Measurements from ENCODE around the gene EPOP.

The EPOP gene

GRCh38 chr17:38716368-38717005, 41.7 kb upstream of the EPOP start:
- TF ChIP-seq CTCF (IDR thresholded peaks at IDR 0.05): no peak
- no peak for TF ChIP-seq ZFX (IDR thresholded peaks at IDR 0.05; ENCODE audit: borderline replicate concordance)
- H3K27ac ChIP-seq: no peak overlapping the region; the same call in 1 of the 2 replicates

GRCh38 chr17:38715216-38715943, 40.6 kb upstream of the EPOP start:
- TF ChIP-seq CTCF (IDR thresholded peaks at IDR 0.05): no peak
- TF ChIP-seq ZFX (IDR thresholded peaks at IDR 0.05; ENCODE audit: borderline replicate concordance): no peak
- peak overlapping the region; percentile 39; the same call in 1 of the 2 replicates for H3K27ac ChIP-seq

GRCh38 chr17:38713456-38714075, 38.8 kb upstream of the EPOP start:
- H3K27ac ChIP-seq: no peak overlapping the region
- TF ChIP-seq ZFX (IDR thresholded peaks at IDR 0.05; ENCODE audit: borderline replicate concordance) (no peak), CTCF (IDR thresholded peaks at IDR 0.05) (no peak)

GRCh38 chr17:38712593-38712992, 37.8 kb upstream of the EPOP start:
- TF ChIP-seq CTCF (IDR thresholded peaks at IDR 0.05) (no peak), ZFX (IDR thresholded peaks at IDR 0.05; ENCODE audit: borderline replicate concordance) (no peak)
- no peak overlapping the region for H3K27ac ChIP-seq

GRCh38 chr17:38711792-38712571, 37.2 kb upstream of the EPOP start:
- TF ChIP-seq CTCF (IDR thresholded peaks at IDR 0.05) (no peak), ZFX (IDR thresholded peaks at IDR 0.05; ENCODE audit: borderline replicate concordance) (no peak)

GRCh38 chr17:38710985-38711384, 36.2 kb upstream of the EPOP start:
- no peak overlapping the region for H3K27ac ChIP-seq
- TF ChIP-seq CTCF (IDR thresholded peaks at IDR 0.05) (no peak), ZFX (IDR thresholded peaks at IDR 0.05; ENCODE audit: borderline replicate concordance) (no peak)

More at GRCh38 chr17:38711792-38712571, 37.2 kb upstream of the EPOP start:
- H3K27ac ChIP-seq: no peak overlapping the region
